Effector memory CD8-positive, alpha-beta T cell (primary cell): ENCODE results near the gene TCOF1.

ENCODE experiments used
- ATAC-seq: fragments of 150-1000 bp; cut with Tn5 transposase; replicated peaks from 2 replicates; pipeline ENCODE4 v1.10.0; 2021; ENCODE audit warnings: mild to moderate bottlenecking, moderate library complexity
- DNase-seq, 3 experiments: peaks; one replicate each; pipeline ENCODE4 v3.0.0; 2021
- H3K27ac Mint-ChIP-seq, 2 donors: one replicate each; pipeline ENCODE4 v1.8.0; 2022; ENCODE audit warnings: mild to moderate bottlenecking in 2 of 2, mixed read lengths in 2 of 2, moderate library complexity in 2 of 2
- H3K27me3 Mint-ChIP-seq, 2 donors: one replicate each; pipeline ENCODE4 v1.8.0; 2022; ENCODE audit warnings: mixed read lengths in 2 of 2
- H3K36me3 Mint-ChIP-seq: one replicate; pipeline ENCODE4 v1.8.0; 2022; ENCODE audit warnings: mild to moderate bottlenecking, moderate library complexity, mixed read lengths; ENCODE audit not compliant: insufficient read depth
- H3K4me1 Mint-ChIP-seq, 2 donors: one replicate each; pipeline ENCODE4 v1.8.0; 2022; ENCODE audit warnings: low read depth in 2 of 2, mixed read lengths in 2 of 2
- H3K4me3 Mint-ChIP-seq, 2 donors: one replicate each; pipeline ENCODE4 v1.8.0; 2022; ENCODE audit warnings: mild to moderate bottlenecking in 2 of 2, mixed read lengths in 2 of 2, moderate library complexity in 2 of 2
- H3K9me3 Mint-ChIP-seq, 2 donors: one replicate each; pipeline ENCODE4 v1.8.0; 2022; ENCODE audit warnings: mixed read lengths in 2 of 2

The TCOF1 gene

GRCh38 chr5:150446583-150446982 lies 89.1 kb downstream of the TCOF1 start:
- Mint-ChIP-seq H3K4me1 (peaks cover 23 to 37% of the 10 kb centered on the region in 2 donors), H3K36me3 (peaks cover 75% of the 10 kb centered on the region), H3K27me3 (no peaks in the 10 kb centered on the region), H3K4me3 (peak overlapping the region in 1 of 2 donors; percentile 37), H3K27ac (peak overlapping the region; percentile 83 to 99), H3K9me3 (no peaks in the 10 kb centered on the region)
- DNase-seq (no peak), ATAC-seq (no peak)

GRCh38 chr5:150447188-150447587 lies 89.7 kb downstream of the TCOF1 start:
- Mint-ChIP-seq H3K36me3 (peaks cover 71% of the 10 kb centered on the region), H3K4me1 (peaks cover 23 to 37% of the 10 kb centered on the region in 2 donors), H3K27ac (peak overlapping the region; percentile 99), H3K4me3 (peak overlapping the region in 1 of 2 donors; percentile 90), H3K9me3 (no peaks in the 10 kb centered on the region), H3K27me3 (no peaks in the 10 kb centered on the region)
- no peak for ATAC-seq
- DNase-seq, result no peak

- no peaks in the 10 kb centered on the region for H3K27me3 Mint-ChIP-seq
- no peaks in the 10 kb centered on the region for H3K9me3 Mint-ChIP-seq
- H3K4me3 Mint-ChIP-seq, result peak overlapping the region; percentile 89 to 90
- ATAC-seq, result no peak
- H3K27ac Mint-ChIP-seq, result peak overlapping the region; percentile 99
- no peak for DNase-seq
- peaks cover 65% of the 10 kb centered on the region for H3K36me3 Mint-ChIP-seq
- peaks cover 23 to 35% of the 10 kb centered on the region in 2 donors for H3K4me1 Mint-ChIP-seq
These were observed 90.8 kb downstream of the TCOF1 start for GRCh38 chr5:150448334-150448733.

- ATAC-seq, result peak; percentile 28
- peaks cover 58% of the 10 kb centered on the region for H3K36me3 Mint-ChIP-seq
- no peaks in the 10 kb centered on the region for H3K9me3 Mint-ChIP-seq
- peak overlapping the region; percentile 99 for H3K27ac Mint-ChIP-seq
- DNase-seq, result peak in 1 of 3 experiments; percentile 28
- peak overlapping the region; percentile 89 to 90 for H3K4me3 Mint-ChIP-seq
- no peaks in the 10 kb centered on the region for H3K27me3 Mint-ChIP-seq
- peaks cover 23 to 30% of the 10 kb centered on the region in 2 donors for H3K4me1 Mint-ChIP-seq
These were observed 91.5 kb downstream of the TCOF1 start for GRCh38 chr5:150448952-150449516.
